ENCODE results near the gene LYAR.

DNA sequence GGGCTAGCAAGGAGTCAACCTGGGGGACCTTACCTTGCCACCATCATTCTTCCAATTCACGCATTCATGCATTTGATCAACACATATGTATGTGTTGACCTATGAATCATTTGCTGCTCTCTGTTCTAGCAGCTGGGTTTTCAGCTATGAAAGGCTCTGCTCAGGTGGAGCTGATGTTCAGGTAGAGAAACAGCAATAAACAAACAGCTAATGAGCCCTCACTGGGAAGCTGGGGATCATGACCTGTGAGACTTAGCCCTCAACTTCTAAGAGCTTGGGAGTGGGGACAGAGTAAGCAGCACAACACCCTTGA lies 61.6 kb downstream of the LYAR start:
- TF ChIP-seq, protein P1, sequence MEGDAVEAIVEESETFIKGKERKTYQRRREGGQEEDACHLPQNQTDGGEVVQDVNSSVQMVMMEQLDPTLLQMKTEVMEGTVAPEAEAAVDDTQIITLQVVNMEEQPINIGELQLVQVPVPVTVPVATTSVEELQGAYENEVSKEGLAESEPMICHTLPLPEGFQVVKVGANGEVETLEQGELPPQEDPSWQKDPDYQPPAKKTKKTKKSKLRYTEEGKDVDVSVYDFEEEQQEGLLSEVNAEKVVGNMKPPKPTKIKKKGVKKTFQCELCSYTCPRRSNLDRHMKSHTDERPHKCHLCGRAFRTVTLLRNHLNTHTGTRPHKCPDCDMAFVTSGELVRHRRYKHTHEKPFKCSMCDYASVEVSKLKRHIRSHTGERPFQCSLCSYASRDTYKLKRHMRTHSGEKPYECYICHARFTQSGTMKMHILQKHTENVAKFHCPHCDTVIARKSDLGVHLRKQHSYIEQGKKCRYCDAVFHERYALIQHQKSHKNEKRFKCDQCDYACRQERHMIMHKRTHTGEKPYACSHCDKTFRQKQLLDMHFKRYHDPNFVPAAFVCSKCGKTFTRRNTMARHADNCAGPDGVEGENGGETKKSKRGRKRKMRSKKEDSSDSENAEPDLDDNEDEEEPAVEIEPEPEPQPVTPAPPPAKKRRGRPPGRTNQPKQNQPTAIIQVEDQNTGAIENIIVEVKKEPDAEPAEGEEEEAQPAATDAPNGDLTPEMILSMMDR (IDR thresholded peaks at IDR 0.05 in 4 of 5, conservative IDR thresholded peaks at IDR 0.05 in 1 of 5) = no peak
- TF ChIP-seq POLR2A (IDR thresholded peaks at IDR 0.05) = no peak

All from gastrocnemius medialis (tissue), 4 donors.